Adipocyte (in vitro differentiated cells): ENCODE measurements around the gene TCF7L2.

Source experiments
- DNase-seq: peaks from one replicate; pipeline ENCODE4 v3.0.0-alpha.2; 2015; ENCODE audit warnings: low read depth
- H3K27me3 ChIP-seq: replicated peaks from 2 replicates; pipeline ENCODE4 v1.7.0; 2013; ENCODE audit warnings: mild to moderate bottlenecking, low read length, moderate library complexity; ENCODE audit not compliant: control insufficient read depth, insufficient read depth
- H3K36me3 ChIP-seq: 2 replicates; pipeline ENCODE4 v1.7.0; 2013; ENCODE audit warnings: low read length, mild to moderate bottlenecking, moderate library complexity; ENCODE audit not compliant: control insufficient read depth, insufficient read depth, severe bottlenecking
- H3K4me1 ChIP-seq: 2 replicates; pipeline ENCODE4 v1.7.0; 2013; ENCODE audit warnings: mild to moderate bottlenecking, low read length, moderate library complexity; ENCODE audit not compliant: control insufficient read depth, insufficient read depth
- H3K4me3 ChIP-seq: 2 replicates; pipeline ENCODE4 v1.7.0; 2013; ENCODE audit warnings: mild to moderate bottlenecking, low read length, moderate library complexity
- H3K9ac ChIP-seq: 2 replicates; pipeline ENCODE4 v1.7.0; 2013; ENCODE audit warnings: mild to moderate bottlenecking, low read length, moderate library complexity
- H3K9me3 ChIP-seq: 2 replicates; pipeline ENCODE4 v1.7.0; 2013; ENCODE audit warnings: mild to moderate bottlenecking, low read length, moderate library complexity; ENCODE audit not compliant: control insufficient read depth

Gene TCF7L2

DNA sequence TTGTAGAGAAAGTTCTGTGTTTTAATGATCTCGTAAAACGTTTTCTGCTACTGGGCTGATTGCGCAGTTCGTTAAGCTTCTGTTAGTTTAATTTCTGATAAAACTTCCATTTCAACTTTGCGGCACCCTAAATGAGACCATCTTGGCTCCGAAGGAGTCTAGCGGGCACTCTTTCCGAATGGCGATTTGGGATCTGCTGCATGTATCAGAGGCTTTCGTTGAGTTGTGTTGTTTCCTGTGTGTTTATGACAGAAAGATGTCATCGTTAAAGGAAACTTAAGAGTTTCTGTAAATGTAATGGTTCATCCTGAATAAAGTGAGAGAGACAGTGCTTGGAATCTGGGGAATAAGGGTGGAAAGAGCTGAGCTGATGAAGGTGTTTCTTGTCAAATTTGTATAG, 174.7 kb downstream of the TCF7L2 start:
- H3K4me1 ChIP-seq = peaks cover 35% of the 10 kb centered on the region
- H3K36me3 ChIP-seq = no peaks in the 10 kb centered on the region
- DNase-seq = no peak
- no peaks in the 10 kb centered on the region for H3K27me3 ChIP-seq
- H3K9ac ChIP-seq = no peak overlapping the region
- no peaks in the 10 kb centered on the region for H3K9me3 ChIP-seq
- H3K4me3 ChIP-seq = no peak overlapping the region

DNA sequence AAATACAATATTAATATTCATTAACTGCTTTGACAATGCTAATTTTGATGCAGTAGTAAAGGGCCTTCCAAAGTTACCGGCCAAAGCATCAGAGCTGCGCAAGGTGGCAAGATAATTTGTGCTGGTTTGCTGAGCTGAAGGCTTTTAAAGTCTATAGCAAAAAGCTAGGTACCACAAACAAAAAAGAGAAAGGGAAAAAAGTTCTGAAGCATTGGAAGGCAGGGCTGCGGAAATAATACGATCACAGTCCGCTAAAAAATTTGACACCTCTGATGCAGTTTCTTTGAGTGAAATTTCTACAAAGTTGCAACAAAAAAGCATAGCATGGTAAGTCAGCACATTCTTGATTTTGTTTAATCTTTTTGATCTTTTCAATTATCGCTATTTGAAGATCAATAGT, 175.6 kb downstream of the TCF7L2 start:
- Histone ChIP-seq H3K27me3 (no peaks in the 10 kb centered on the region), H3K36me3 (no peaks in the 10 kb centered on the region), H3K9me3 (no peaks in the 10 kb centered on the region), H3K4me1 (peaks cover 43% of the 10 kb centered on the region), H3K9ac (peak overlapping the region; percentile 66), H3K4me3 (peak overlapping the region; percentile 67)
- no peak for DNase-seq

DNA sequence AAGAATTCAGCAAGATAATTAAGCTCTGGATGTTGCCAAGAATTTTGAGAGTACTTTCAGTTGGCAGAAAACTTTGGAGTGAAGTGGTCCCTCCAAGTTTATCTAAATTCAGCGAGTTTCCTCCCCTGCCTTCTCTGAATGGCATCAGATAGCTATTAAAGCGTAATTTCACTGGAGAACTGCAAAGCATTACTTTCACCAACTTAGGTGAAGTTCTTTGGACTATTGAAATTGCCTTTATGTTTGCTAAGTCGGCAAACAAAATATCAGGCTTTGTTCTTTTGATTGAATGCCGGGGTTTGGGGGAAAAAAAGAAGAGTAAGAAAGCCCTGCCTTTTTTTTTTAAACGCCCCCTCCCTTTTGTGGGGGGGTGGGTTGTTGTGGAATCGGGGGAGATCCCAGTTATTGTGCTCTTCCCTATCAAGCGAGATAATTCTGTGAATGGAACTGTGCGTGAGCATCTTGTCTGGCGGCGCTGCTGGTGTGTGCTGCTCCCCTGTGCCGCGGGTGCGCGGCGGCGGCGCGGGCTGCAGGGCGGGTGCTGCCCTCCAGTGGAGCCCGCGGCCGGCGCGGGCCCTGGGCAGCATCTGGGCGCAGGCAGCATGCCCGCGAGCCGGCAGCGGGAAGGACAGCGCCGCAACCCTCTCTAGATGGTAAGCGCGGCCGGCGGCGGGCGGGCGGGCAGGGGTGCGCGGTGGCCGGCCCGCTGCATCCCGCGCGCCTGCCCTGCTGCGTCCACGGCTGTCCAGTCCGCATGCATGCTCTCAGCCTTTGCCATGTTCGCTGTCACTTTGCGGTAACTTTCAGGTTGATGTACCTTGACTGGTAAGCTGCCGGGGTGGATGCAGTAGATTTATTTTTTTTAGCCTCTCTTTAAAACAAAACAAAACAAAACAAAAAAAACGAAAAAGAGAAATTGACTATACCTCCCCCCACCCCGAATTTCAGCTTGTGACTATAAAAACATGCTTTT, 176.5 kb downstream of the TCF7L2 start:
- peaks cover 50% of the 10 kb centered on the region for H3K4me1 ChIP-seq
- peak; percentile 93 for DNase-seq
- peak overlapping the region; percentile 84 for H3K4me3 ChIP-seq
- no peaks in the 10 kb centered on the region for H3K36me3 ChIP-seq
- no peaks in the 10 kb centered on the region for H3K27me3 ChIP-seq
- no peaks in the 10 kb centered on the region for H3K9me3 ChIP-seq
- H3K9ac ChIP-seq = peak overlapping the region; percentile 92

DNA sequence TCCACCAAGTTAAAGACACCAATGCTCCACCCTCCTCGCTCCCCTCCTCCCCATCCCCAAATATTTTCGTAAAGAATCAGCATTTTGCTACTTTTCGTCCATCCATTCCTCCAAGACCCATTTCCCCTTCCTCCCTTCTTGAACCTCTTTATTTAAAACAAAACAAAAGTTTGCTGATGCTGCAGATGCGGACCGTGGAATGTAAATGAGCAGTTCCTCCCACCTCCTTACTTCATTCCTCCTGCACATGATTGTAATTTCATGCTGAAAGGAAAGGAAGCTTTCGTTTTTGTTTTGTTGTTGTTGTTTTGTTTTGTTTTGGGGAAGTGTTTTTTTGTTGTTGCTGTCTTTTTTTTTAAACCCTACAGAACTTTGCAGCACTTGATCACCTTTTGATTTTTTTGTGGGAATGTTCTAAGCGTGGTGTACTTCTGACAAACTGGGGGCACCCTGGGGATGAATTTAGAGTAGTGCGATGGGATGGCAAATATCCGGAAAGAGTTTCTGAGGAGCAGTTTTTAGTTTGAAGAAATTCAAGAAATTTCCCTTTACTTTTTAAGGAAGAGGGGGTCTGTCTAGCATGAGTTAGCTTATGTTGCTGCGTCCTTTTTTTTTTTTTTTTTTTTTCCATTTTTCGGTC, 177.3 kb downstream of the TCF7L2 start:
- H3K4me1 ChIP-seq = peaks cover 58% of the 10 kb centered on the region
- no peak for DNase-seq
- H3K36me3 ChIP-seq = no peaks in the 10 kb centered on the region
- H3K9ac ChIP-seq = peak overlapping the region; percentile 92
- H3K27me3 ChIP-seq = no peaks in the 10 kb centered on the region
- no peaks in the 10 kb centered on the region for H3K9me3 ChIP-seq
- H3K4me3 ChIP-seq = peak overlapping the region; percentile 84

DNA sequence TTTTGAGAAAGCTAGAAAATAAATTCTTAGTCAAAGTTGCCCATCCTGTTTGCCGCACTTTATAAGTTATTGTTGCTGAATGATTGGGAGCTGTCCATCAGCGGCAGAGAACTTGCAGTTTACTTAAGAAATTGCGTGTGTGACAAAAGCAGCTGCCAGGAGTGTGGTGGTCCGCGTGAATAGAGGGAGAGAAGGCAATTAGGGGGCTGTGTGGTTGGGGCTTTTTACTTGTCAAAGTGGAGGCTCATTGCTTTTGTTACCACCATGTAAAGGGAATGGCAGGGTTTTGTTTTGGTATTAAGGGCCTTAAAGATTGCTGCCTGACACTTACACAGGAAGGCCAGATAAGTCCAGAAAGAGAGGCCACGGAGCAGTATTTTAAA, 177.8 kb downstream of the TCF7L2 start:
- Histone ChIP-seq H3K9ac (peak overlapping the region; percentile 92), H3K9me3 (no peaks in the 10 kb centered on the region), H3K36me3 (no peaks in the 10 kb centered on the region), H3K4me3 (peak overlapping the region; percentile 84), H3K27me3 (no peaks in the 10 kb centered on the region), H3K4me1 (peaks cover 64% of the 10 kb centered on the region)
- no peak for DNase-seq

DNA sequence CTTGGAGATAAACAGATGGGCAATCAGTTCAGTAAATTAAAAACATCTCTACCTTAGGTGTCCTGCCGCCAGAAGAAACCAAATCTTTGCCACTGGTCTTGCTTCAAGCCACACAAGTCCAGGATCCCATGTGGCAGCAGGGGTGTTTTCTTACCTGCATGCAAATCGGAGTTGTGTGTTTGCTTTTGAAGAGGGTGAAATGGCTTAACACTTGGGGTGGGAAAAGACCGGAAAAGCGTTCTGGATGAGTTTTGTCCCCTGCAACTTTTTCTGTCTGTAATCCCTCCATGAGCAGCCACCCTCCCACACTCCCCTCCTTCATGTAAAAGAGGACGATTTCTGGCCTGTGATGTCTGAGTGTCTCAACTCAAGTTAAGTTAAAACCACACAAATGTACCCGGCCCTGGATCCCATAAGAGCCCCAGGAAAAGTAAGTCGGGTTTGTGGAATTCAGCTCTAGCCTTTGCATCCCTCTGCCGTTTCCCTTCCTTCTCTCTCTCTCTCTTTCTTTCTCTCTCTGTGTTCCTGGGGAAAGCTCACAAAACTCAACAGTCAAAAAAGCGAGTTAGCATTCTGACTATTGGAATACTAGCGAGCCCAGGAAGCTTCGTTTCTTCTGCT, 178.5 kb downstream of the TCF7L2 start:
- Histone ChIP-seq H3K27me3 (no peaks in the 10 kb centered on the region), H3K36me3 (no peaks in the 10 kb centered on the region), H3K4me1 (peaks cover 70% of the 10 kb centered on the region), H3K9ac (peak overlapping the region; percentile 92), H3K9me3 (no peaks in the 10 kb centered on the region), H3K4me3 (peak overlapping the region; percentile 84)
- no peak for DNase-seq

DNA sequence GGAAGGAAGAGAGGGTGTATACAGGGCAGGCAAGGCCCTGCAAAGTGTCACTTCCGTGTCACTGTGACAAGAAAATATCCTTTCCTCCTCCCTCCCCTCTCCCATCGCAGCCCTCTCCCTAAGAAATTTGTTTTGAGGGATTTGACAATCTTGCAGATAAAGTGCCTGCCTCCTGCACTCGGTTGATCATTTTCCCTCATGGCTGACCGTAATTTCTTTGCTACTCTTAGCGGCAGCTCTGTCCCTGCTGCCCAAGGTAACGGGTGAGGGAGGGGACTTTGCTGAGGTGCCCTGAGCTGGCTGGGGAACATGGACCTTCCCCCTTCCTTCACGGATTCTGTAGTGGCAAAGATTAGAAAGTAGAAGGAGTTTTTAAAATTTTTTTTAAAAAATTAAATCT, 179.1 kb downstream of the TCF7L2 start:
- Histone ChIP-seq H3K9ac (peak overlapping the region; percentile 92), H3K36me3 (no peaks in the 10 kb centered on the region), H3K4me3 (peak overlapping the region; percentile 84), H3K4me1 (peaks cover 76% of the 10 kb centered on the region), H3K9me3 (no peaks in the 10 kb centered on the region), H3K27me3 (no peaks in the 10 kb centered on the region)
- no peak for DNase-seq

DNA sequence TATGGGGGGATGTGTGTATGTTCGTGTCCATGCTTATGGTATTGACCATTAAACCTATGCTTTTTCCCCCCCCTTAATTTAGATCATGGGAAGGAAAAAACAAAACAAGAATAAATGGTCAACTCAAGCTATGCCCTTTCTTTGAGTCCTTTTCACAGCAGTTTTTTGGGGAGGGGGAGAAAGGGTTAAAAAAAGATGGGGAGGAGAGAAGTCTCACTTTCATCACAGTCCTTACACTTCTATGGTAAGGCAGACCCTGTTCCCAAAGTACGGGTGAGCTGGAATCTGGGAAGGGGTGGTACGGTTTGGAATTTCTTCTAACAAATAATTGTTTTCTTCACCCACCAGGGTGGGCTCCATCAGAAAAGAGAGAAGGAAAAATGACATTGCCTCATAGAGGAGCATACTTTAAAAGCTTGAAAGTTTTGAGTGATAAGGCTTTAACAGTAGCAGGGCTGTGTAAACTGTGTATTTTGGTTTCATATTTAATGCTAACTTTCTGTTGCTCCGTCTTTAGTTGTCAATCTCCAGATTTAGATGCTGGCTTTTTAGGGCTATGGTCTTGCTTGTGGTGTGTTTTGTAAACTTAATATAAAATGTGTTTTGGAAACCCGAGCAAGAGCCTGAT, 180.1 kb downstream of the TCF7L2 start:
- Histone ChIP-seq H3K4me3 (peak overlapping the region; percentile 84), H3K27me3 (no peaks in the 10 kb centered on the region), H3K36me3 (peaks cover 5% of the 10 kb centered on the region), H3K4me1 (peaks cover 78% of the 10 kb centered on the region), H3K9ac (peak overlapping the region; percentile 92), H3K9me3 (no peaks in the 10 kb centered on the region)
- DNase-seq = no peak

DNA sequence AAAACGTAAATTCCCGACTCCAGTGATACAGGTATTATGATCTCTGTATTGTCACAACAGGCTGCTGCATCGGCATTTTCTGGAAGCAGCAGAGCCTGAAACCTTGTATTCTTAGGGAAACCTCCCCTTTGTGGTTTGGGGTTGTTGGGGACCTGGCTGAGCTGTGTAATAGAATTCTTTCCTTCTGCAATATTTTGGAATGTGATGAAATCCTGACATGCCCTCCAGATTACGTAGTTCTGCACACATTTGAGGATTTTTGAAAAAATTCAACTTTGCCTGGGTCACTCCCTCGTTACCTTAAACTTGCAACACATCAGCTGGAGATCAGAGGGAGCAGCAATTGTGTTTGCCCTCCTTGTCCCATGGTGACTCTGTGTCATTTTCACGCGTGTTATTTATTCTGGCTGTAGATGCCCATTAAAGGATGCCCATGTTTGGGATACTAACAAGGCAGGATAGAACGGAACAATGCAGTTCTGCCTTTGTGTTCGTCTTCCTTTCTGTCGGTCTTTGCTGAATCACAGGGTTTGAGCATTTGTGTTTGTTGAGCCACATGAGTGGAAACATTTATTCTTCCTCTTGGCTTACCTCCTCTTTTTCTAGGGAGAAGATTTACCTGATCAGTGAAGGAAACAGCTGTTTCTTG, 181.7 kb downstream of the TCF7L2 start:
- peak; percentile 95 for DNase-seq
- Histone ChIP-seq H3K9me3 (no peaks in the 10 kb centered on the region), H3K36me3 (peaks cover 9% of the 10 kb centered on the region), H3K4me3 (peak overlapping the region; percentile 84), H3K27me3 (no peaks in the 10 kb centered on the region), H3K4me1 (peaks cover 70% of the 10 kb centered on the region), H3K9ac (peak overlapping the region; percentile 92)

DNA sequence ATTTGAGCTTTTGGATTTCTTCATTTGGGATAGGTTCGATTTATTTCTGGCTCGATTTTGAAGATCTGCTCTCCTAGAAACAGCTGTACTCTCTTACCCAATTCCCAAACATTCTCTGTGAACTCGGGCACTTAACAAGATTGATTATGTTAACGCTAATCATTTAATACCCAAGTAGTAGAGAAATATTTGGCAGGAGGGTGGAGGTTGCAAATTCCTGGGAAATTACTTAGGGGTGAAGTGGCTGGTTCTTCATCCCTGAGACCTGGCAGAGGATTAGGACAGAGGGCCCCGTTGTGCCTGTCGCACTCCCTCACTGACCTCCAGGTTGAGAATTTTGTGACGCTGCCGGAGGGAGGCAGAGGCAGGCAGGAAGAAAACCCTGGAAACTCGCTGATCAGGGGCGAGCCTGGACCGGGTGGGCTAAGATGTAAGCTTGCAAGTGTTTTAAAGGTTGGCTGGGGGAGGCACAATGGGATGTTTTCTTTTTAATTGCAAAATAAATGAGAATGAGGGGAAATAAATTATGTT, 182.6 kb downstream of the TCF7L2 start:
- Histone ChIP-seq H3K9ac (peak overlapping the region; percentile 81), H3K4me1 (peaks cover 62% of the 10 kb centered on the region), H3K27me3 (no peaks in the 10 kb centered on the region), H3K4me3 (peak overlapping the region; percentile 84), H3K9me3 (no peaks in the 10 kb centered on the region), H3K36me3 (peaks cover 9% of the 10 kb centered on the region)
- DNase-seq = peak; percentile 15
